GM13976 (cell line): Measurements from ENCODE around the gene CDON.
"Not testable (repeated sequence)": the region's sequence is repeated elsewhere in the genome, so short reads cannot be mapped to it uniquely, and the experiment has no call there.

Experiments
- DNase-seq: peaks from one replicate; pipeline ENCODE4 v3.0.0; 2012; ENCODE audit warnings: low spot score
- in situ Hi-C: fragments of 300-500 bp; cut with MboI; formaldehyde crosslinking; loops from one replicate; pipeline ENCODE4 v1.12.0; 2022; ENCODE audit warnings: low sequenced_read_pairs, mixed read lengths, inconsistent platforms; ENCODE audit not compliant: unreplicated experiment
- TF ChIP-seq, protein P1 (sequence below): IDR thresholded peaks from 2 replicates; pipeline ENCODE4 v1.5.1; 2012; ENCODE audit warnings: borderline replicate concordance, mild to moderate bottlenecking; ENCODE audit not compliant: insufficient read depth; ENCODE audit errors: extremely low read depth, missing control alignments, control extremely low read depth

Gene CDON

GRCh38 chr11:126032375-126032774, 30.3 kb downstream of the CDON start:
- no peak for DNase-seq
- in situ Hi-C loops: no loop called here
- TF ChIP-seq, protein P1, sequence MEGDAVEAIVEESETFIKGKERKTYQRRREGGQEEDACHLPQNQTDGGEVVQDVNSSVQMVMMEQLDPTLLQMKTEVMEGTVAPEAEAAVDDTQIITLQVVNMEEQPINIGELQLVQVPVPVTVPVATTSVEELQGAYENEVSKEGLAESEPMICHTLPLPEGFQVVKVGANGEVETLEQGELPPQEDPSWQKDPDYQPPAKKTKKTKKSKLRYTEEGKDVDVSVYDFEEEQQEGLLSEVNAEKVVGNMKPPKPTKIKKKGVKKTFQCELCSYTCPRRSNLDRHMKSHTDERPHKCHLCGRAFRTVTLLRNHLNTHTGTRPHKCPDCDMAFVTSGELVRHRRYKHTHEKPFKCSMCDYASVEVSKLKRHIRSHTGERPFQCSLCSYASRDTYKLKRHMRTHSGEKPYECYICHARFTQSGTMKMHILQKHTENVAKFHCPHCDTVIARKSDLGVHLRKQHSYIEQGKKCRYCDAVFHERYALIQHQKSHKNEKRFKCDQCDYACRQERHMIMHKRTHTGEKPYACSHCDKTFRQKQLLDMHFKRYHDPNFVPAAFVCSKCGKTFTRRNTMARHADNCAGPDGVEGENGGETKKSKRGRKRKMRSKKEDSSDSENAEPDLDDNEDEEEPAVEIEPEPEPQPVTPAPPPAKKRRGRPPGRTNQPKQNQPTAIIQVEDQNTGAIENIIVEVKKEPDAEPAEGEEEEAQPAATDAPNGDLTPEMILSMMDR: no peak

DNA sequence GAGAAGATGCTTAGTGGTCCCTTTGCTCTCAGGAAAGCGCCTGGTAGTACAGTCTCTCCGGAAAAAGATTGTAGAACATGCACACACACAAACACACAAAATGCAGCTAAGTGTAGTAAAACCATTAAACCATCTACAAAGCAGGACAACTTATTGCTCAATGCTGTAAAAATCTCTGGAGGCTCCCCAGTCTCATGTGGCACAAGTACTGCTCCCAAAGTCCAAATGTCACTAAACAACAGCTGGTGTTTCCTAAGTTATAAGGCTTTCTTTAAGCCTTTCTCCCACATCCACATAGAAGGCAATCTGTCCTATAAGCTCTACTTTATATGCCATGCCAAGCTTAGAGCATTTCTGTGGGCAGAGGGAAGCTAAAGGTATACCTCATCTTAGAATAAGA, 32.9 kb downstream of the CDON start:
- DNase-seq: no peak
- in situ Hi-C loops: no loop called here
- TF ChIP-seq, protein P1: no peak

DNA sequence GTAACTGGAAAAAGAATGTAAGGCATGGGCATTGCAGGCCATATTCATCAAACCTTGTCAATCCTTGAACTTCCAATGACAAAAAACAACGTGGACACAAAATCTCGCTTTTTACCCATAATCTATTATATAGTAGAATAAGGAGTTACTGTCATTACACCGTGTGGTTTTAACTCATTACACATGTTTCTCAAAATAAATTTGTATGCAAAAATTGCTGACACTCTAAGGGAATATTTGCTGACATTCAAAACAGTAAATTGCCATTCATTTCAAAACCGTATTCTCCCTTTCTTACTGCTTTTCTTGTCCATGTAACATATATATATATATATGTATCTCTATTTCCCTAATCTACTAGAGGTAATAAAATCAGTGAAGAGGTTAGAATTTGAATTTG, 33.4 kb downstream of the CDON start:
- no peak for DNase-seq
- TF ChIP-seq, protein P1: no peak
- in situ Hi-C loops: no loop called here

GRCh38 chr11:126028534-126028933, 34.1 kb downstream of the CDON start:
- DNase-seq, in situ Hi-C loops: not testable (repeated sequence)

GRCh38 chr11:126026579-126026978, 36.1 kb downstream of the CDON start:
- no peak for DNase-seq
- TF ChIP-seq, protein P1: no peak
- in situ Hi-C loops: no loop called here

GRCh38 chr11:126025822-126026221, 36.8 kb downstream of the CDON start:
- TF ChIP-seq, protein P1: no peak
- in situ Hi-C loops: no loop called here
- no peak for DNase-seq

DNA sequence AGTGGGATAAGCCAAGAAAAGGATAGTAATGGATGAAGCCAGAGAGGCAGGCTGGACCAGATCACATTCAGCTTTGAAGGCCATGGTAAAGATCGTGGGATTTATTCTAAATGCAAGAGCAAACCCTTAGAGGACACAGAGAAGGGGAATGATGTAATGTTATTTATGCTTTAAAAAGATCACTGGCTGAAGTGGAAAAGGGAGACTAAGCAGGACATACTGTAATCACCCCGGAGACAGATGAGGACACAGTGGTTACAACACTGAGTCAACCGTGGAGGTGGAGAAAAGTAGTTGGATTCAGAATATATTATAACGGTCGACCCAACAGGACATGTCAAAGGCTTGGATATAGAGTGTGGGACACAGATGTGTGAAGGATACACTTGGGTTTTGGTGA, 38.5 kb downstream of the CDON start:
- TF ChIP-seq, protein P1: no peak
- in situ Hi-C loops: no loop called here
- DNase-seq: no peak

- no peak for DNase-seq
- in situ Hi-C loops: no loop called here
- TF ChIP-seq, protein P1: no peak
Measured at GRCh38 chr11:126012852-126013251, 49.8 kb downstream of the CDON start.
